GM23338 (cell line): ENCODE data around the gene LDAF1. TPM values are rescaled to one million over a fixed set of nuclear protein-coding genes. Genes with fewer than 3 reads are reported as not detected.

Experiments used
- ATAC-seq: fragments of 200-7000 bp; cut with Tn5 transposase; 3 replicates; pipeline ENCODE4 v1.9.1; 2020
- DNase-seq: peaks from one replicate; pipeline ENCODE4 v3.0.0-alpha.2; 2015; ENCODE audit warnings: low spot score
- H2AFZ ChIP-seq: fragments of 200-600 bp; sonication (generic); 2 replicates; pipeline ENCODE4 v1.8.0; 2016; ENCODE audit warnings: antibody characterized with exemption, mild to moderate bottlenecking, moderate library complexity
- H3F3A ChIP-seq: fragments of 200-600 bp; sonication (generic); replicated peaks from 2 replicates; pipeline ENCODE4 v1.8.0; 2017; ENCODE audit warnings: antibody characterized with exemption, mixed run types, low read depth
- H3K27ac ChIP-seq: fragments of 200-600 bp; sonication (generic); 2 replicates; pipeline ENCODE4 v1.6.1; 2016; ENCODE audit warnings: low read depth
- H3K27me3 ChIP-seq: fragments of 200-600 bp; sonication (generic); 2 replicates; pipeline ENCODE4 v1.8.0; 2016; ENCODE audit warnings: mild to moderate bottlenecking, mixed run types, moderate library complexity; ENCODE audit not compliant: insufficient read depth
- H3K36me3 ChIP-seq: fragments of 200-600 bp; sonication (generic); 2 replicates; pipeline ENCODE4 v1.8.0; 2016; ENCODE audit warnings: mild to moderate bottlenecking; ENCODE audit not compliant: insufficient read depth
- H3K4me1 ChIP-seq: fragments of 200-600 bp; sonication (generic); 2 replicates; pipeline ENCODE4 v1.8.0; 2016; ENCODE audit warnings: mild to moderate bottlenecking, moderate library complexity; ENCODE audit not compliant: insufficient read depth
- H3K4me2 ChIP-seq: fragments of 200-600 bp; sonication (generic); 2 replicates; pipeline ENCODE4 v1.7.1; 2017; ENCODE audit warnings: mixed run types
- H3K4me3 ChIP-seq: fragments of 200-600 bp; sonication (generic); 2 replicates; pipeline ENCODE4 v1.6.1; 2016; ENCODE audit warnings: mixed run types
- H3K79me2 ChIP-seq: fragments of 200-600 bp; sonication (generic); replicated peaks from 2 replicates; pipeline ENCODE4 v1.8.0; 2017; ENCODE audit warnings: mild to moderate bottlenecking; ENCODE audit not compliant: insufficient read depth
- H3K9me2 ChIP-seq: fragments of 200-600 bp; sonication (generic); 2 replicates; pipeline ENCODE4 v1.8.0; 2017; ENCODE audit not compliant: insufficient read depth
- H4K20me1 ChIP-seq: fragments of 200-600 bp; sonication (generic); replicated peaks from 2 replicates; pipeline ENCODE4 v1.8.0; 2017; ENCODE audit warnings: mild to moderate bottlenecking; ENCODE audit not compliant: insufficient read depth
- H3K27ac Mint-ChIP-seq: 2 replicates; pipeline ENCODE4 v1.8.0; 2020; ENCODE audit warnings: inconsistent platforms, mild to moderate bottlenecking, moderate library complexity, mixed read lengths
- H3K27me3 Mint-ChIP-seq: 3 replicates; pipeline ENCODE4 v1.8.0; 2022; ENCODE audit warnings: low read depth, mild to moderate bottlenecking, moderate library complexity, mixed read lengths, inconsistent platforms; ENCODE audit not compliant: insufficient read depth, poor library complexity
- H3K36me3 Mint-ChIP-seq: 3 replicates; pipeline ENCODE4 v1.8.0; 2021; ENCODE audit warnings: low read depth, mild to moderate bottlenecking, inconsistent platforms, moderate library complexity, mixed read lengths
- H3K4me1 Mint-ChIP-seq: 3 replicates; pipeline ENCODE4 v1.8.0; 2020; ENCODE audit warnings: mild to moderate bottlenecking, inconsistent platforms, mixed read lengths
- H3K4me3 Mint-ChIP-seq: 3 replicates; pipeline ENCODE4 v1.8.0; 2021; ENCODE audit warnings: moderate library complexity, mild to moderate bottlenecking, inconsistent platforms, mixed read lengths
- H3K9me3 Mint-ChIP-seq: 3 replicates; pipeline ENCODE4 v1.8.0; 2020; ENCODE audit warnings: moderate library complexity, mild to moderate bottlenecking, inconsistent platforms, mixed read lengths
- CREB1 ChIP-seq: fragments of 250-450 bp; sonication (Bioruptor Pico); IDR thresholded peaks from 2 replicates; pipeline ENCODE4 v1.5.0; 2020; ENCODE audit warnings: low read depth, mild to moderate bottlenecking, moderate library complexity
- CTCF ChIP-seq, 2 experiments: fragments of 200-600 bp in 1 of 2; sonication (generic) in 1 of 2; conservative IDR thresholded peaks; 2 replicates each; pipeline versions ENCODE4 v1.5.1 to v1.6.1; 2016 to 2017; ENCODE audit warnings: antibody characterized with exemption in 2 of 2, low read depth in 2 of 2, mild to moderate bottlenecking in 2 of 2, moderate library complexity in 1 of 2
- EZH2 ChIP-seq: fragments of 200-600 bp; sonication (generic); IDR thresholded peaks from one replicate; pipeline ENCODE4 v1.8.0; 2017; ENCODE audit warnings: antibody characterized with exemption, mild to moderate bottlenecking, low read depth; ENCODE audit not compliant: unreplicated experiment
- EZH2phosphoT487 ChIP-seq: fragments of 200-600 bp; sonication (generic); IDR thresholded peaks from one replicate; pipeline ENCODE4 v1.8.1; 2018; ENCODE audit warnings: antibody characterized with exemption; ENCODE audit not compliant: unreplicated experiment
- JUNB ChIP-seq: IDR thresholded peaks from one replicate; pipeline ENCODE4 v1.6.1; 2016; ENCODE audit warnings: antibody characterized with exemption; ENCODE audit not compliant: unreplicated experiment
- NANOG ChIP-seq: IDR thresholded peaks from 2 replicates; pipeline ENCODE4 v1.6.1; 2016; ENCODE audit warnings: antibody characterized with exemption, borderline replicate concordance
- POLR2AphosphoS5 ChIP-seq: IDR thresholded peaks from 2 replicates; pipeline ENCODE4 v1.6.1; 2016; ENCODE audit warnings: antibody characterized with exemption, low read depth
- STAT1 ChIP-seq: IDR thresholded peaks from one replicate; pipeline ENCODE4 v1.6.1; 2016; ENCODE audit warnings: antibody characterized with exemption; ENCODE audit not compliant: unreplicated experiment
- ZNF114 ChIP-seq: fragments of 250-450 bp; sonication (Bioruptor Pico); IDR thresholded peaks from 2 replicates; pipeline ENCODE4 v1.5.0; 2020; ENCODE audit warnings: mild to moderate bottlenecking, moderate library complexity
- ZNF331 ChIP-seq: fragments of 250-450 bp; sonication (Bioruptor Pico); IDR thresholded peaks from 2 replicates; pipeline ENCODE4 v1.5.0; 2020; ENCODE audit warnings: low read depth, mild to moderate bottlenecking, moderate library complexity
- polyA plus RNA-seq: library from polyadenylated mRNA; unstranded; fragments of >200 nt; fragmentation: Nextera tagmentation; extraction: Ambion mirVana; gene quantifications from 2 replicates; pipeline ENCODE4 v1.2.1, GENCODE V29; 2016
- total RNA-seq: library from RNA; depleted of rRNA; stranded (reverse); fragments of >200 nt; shearing (Covaris generic); gene quantifications from 2 replicates; pipeline ENCODE4 v1.2.3, GENCODE V29; 2014
- TF ChIP-seq, protein P1 (sequence below): fragments of 250-450 bp; sonication (Bioruptor Pico); IDR thresholded peaks from 2 replicates; pipeline ENCODE4 v1.5.0; 2020; ENCODE audit warnings: mild to moderate bottlenecking, moderate library complexity
- TF ChIP-seq, protein P2 (sequence below): IDR thresholded peaks from 2 replicates; pipeline ENCODE4 v1.6.1; 2016; ENCODE audit warnings: antibody characterized with exemption
- TF ChIP-seq, protein P3 (sequence below): IDR thresholded peaks from one replicate; pipeline ENCODE4 v1.6.1; 2018; ENCODE audit warnings: antibody characterized with exemption; ENCODE audit not compliant: unreplicated experiment

Gene LDAF1
- total and polyA plus RNA-seq, 2 experiments from 2014 or later, result 20.5 to 33.8 TPM

DNA sequence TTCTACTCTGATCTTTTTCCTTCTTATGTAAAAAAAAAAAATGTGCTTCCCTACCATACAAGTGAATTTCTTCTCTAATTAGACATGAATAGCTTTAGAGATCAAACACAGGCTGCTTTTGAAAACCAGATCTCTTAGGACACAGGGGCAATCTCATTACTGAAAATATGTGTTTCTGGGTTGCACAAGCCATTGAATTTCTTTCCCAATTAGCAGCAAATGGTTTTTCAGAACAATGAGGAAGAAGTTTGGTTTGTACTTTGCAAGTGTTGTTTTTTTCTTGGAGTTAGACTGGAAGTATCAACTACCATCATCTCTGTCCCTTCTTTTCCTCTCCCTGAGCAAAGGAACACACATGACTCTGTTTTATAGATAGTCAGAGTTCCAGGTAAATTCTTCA is 69.4 kb downstream of the LDAF1 start:
- Histone ChIP-seq H3K27me3 (no peaks in the 10 kb centered on the region), H3K9me2 (0 out of 2 replicates have a peak, but pooled peaks cover 9% of the 10 kb centered on the region), H3K4me1 (peaks cover 12% of the 10 kb centered on the region), H3K4me2 (no peak overlapping the region), H3K36me3 (no peaks in the 10 kb centered on the region), H2AFZ (no peak overlapping the region), H4K20me1 (no peaks in the 10 kb centered on the region), H3K79me2 (no peaks in the 10 kb centered on the region), H3F3A (no peaks in the 10 kb centered on the region), H3K4me3 (no peak overlapping the region), H3K27ac (no peak overlapping the region)
- no peaks in the 10 kb centered on the region for H3K9me3 Mint-ChIP-seq
- H3K4me3 Mint-ChIP-seq, result no peak overlapping the region
- no peaks in the 10 kb centered on the region for H3K36me3 Mint-ChIP-seq
- H3K27me3 Mint-ChIP-seq, result no peaks in the 10 kb centered on the region
- ATAC-seq (no peak), DNase-seq (no peak)
- TF ChIP-seq NANOG (no peak), EZH2phosphoT487 (no peak), STAT1 (no peak), CREB1 (no peak), JUNB (no peak), ZNF114 (CRISPR knock-in tag) (no peak), CTCF (conservative IDR thresholded peaks at IDR 0.05; ENCODE audit: low read depth in 2 of 2) (no peak), ZNF331 (CRISPR knock-in tag) (no peak), EZH2 (no peak), POLR2AphosphoS5 (no peak)
- TF ChIP-seq, protein P1, sequence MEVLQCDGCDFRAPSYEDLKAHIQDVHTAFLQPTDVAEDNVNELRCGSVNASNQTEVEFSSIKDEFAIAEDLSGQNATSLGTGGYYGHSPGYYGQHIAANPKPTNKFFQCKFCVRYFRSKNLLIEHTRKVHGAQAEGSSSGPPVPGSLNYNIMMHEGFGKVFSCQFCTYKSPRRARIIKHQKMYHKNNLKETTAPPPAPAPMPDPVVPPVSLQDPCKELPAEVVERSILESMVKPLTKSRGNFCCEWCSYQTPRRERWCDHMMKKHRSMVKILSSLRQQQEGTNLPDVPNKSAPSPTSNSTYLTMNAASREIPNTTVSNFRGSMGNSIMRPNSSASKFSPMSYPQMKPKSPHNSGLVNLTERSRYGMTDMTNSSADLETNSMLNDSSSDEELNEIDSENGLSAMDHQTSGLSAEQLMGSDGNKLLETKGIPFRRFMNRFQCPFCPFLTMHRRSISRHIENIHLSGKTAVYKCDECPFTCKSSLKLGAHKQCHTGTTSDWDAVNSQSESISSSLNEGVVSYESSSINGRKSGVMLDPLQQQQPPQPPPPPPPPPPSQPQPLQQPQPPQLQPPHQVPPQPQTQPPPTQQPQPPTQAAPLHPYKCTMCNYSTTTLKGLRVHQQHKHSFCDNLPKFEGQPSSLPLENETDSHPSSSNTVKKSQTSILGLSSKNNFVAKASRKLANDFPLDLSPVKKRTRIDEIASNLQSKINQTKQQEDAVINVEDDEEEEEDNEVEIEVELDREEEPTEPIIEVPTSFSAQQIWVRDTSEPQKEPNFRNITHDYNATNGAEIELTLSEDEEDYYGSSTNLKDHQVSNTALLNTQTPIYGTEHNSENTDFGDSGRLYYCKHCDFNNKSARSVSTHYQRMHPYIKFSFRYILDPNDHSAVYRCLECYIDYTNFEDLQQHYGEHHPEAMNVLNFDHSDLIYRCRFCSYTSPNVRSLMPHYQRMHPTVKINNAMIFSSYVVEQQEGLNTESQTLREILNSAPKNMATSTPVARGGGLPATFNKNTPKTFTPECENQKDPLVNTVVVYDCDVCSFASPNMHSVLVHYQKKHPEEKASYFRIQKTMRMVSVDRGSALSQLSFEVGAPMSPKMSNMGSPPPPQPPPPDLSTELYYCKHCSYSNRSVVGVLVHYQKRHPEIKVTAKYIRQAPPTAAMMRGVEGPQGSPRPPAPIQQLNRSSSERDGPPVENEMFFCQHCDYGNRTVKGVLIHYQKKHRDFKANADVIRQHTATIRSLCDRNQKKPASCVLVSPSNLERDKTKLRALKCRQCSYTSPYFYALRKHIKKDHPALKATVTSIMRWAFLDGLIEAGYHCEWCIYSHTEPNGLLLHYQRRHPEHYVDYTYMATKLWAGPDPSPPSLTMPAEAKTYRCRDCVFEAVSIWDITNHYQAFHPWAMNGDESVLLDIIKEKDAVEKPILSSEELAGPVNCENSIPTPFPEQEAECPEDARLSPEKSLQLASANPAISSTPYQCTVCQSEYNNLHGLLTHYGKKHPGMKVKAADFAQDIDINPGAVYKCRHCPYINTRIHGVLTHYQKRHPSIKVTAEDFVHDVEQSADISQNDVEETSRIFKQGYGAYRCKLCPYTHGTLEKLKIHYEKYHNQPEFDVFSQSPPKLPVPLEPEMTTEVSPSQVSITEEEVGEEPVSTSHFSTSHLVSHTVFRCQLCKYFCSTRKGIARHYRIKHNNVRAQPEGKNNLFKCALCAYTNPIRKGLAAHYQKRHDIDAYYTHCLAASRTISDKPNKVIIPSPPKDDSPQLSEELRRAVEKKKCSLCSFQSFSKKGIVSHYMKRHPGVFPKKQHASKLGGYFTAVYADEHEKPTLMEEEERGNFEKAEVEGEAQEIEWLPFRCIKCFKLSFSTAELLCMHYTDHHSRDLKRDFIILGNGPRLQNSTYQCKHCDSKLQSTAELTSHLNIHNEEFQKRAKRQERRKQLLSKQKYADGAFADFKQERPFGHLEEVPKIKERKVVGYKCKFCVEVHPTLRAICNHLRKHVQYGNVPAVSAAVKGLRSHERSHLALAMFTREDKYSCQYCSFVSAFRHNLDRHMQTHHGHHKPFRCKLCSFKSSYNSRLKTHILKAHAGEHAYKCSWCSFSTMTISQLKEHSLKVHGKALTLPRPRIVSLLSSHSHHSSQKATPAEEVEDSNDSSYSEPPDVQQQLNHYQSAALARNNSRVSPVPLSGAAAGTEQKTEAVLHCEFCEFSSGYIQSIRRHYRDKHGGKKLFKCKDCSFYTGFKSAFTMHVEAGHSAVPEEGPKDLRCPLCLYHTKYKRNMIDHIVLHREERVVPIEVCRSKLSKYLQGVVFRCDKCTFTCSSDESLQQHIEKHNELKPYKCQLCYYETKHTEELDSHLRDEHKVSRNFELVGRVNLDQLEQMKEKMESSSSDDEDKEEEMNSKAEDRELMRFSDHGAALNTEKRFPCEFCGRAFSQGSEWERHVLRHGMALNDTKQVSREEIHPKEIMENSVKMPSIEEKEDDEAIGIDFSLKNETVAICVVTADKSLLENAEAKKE, result no peak
- TF ChIP-seq, protein P2, sequence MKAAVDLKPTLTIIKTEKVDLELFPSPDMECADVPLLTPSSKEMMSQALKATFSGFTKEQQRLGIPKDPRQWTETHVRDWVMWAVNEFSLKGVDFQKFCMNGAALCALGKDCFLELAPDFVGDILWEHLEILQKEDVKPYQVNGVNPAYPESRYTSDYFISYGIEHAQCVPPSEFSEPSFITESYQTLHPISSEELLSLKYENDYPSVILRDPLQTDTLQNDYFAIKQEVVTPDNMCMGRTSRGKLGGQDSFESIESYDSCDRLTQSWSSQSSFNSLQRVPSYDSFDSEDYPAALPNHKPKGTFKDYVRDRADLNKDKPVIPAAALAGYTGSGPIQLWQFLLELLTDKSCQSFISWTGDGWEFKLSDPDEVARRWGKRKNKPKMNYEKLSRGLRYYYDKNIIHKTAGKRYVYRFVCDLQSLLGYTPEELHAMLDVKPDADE, result no peak
- TF ChIP-seq, protein P3, sequence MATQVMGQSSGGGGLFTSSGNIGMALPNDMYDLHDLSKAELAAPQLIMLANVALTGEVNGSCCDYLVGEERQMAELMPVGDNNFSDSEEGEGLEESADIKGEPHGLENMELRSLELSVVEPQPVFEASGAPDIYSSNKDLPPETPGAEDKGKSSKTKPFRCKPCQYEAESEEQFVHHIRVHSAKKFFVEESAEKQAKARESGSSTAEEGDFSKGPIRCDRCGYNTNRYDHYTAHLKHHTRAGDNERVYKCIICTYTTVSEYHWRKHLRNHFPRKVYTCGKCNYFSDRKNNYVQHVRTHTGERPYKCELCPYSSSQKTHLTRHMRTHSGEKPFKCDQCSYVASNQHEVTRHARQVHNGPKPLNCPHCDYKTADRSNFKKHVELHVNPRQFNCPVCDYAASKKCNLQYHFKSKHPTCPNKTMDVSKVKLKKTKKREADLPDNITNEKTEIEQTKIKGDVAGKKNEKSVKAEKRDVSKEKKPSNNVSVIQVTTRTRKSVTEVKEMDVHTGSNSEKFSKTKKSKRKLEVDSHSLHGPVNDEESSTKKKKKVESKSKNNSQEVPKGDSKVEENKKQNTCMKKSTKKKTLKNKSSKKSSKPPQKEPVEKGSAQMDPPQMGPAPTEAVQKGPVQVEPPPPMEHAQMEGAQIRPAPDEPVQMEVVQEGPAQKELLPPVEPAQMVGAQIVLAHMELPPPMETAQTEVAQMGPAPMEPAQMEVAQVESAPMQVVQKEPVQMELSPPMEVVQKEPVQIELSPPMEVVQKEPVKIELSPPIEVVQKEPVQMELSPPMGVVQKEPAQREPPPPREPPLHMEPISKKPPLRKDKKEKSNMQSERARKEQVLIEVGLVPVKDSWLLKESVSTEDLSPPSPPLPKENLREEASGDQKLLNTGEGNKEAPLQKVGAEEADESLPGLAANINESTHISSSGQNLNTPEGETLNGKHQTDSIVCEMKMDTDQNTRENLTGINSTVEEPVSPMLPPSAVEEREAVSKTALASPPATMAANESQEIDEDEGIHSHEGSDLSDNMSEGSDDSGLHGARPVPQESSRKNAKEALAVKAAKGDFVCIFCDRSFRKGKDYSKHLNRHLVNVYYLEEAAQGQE, result no peak
- peaks cover 14% of the 10 kb centered on the region for H3K4me1 Mint-ChIP-seq
- no peak overlapping the region for H3K27ac Mint-ChIP-seq
